HCT116 (cell line): ENCODE results near the gene DNMT3A.

ENCODE experiments used
- ATF3 ChIP-seq: IDR thresholded peaks from 2 replicates; pipeline ENCODE4 v1.6.1; 2012
- CTCF ChIP-seq, 3 experiments: fragments of 200-600 bp in 1 of 3; sonication (generic) in 1 of 3; IDR thresholded peaks in 2 of 3; conservative IDR thresholded peaks in 1 of 3; 2 replicates each; pipeline ENCODE4 v1.5.1; 2012 to 2017; ENCODE audit warnings: low read depth in 2 of 3, low read length in 2 of 3, antibody characterized with exemption in 1 of 3, borderline replicate concordance in 1 of 3, control low read depth in 1 of 3, mild to moderate bottlenecking in 1 of 3, mixed read lengths in 1 of 3, mixed run types in 1 of 3, moderate library complexity in 1 of 3; ENCODE audit not compliant: insufficient read depth in 1 of 3
- MAX ChIP-seq: IDR thresholded peaks from 2 replicates; pipeline ENCODE4 v1.6.1; 2012

- TF ChIP-seq CTCF (IDR thresholded peaks at IDR 0.05 in 2 of 3, conservative IDR thresholded peaks at IDR 0.05 in 1 of 3; ENCODE audit: borderline replicate concordance in 1 of 3, insufficient read depth in 1 of 3, low read depth in 2 of 3, low read length in 2 of 3) = no peak
- no peak for TF ChIP-seq MAX
- no peak for TF ChIP-seq ATF3
Observed at GRCh38 chr2:25230948-25231311, 110.8 kb downstream of the DNMT3A start.
